A549 (cell line): ENCODE results near the gene PAK1IP1. TPM values are rescaled to one million over a fixed set of nuclear protein-coding genes. Genes with fewer than 3 reads are reported as not detected.

Source experiments
- ATAC-seq, 2 experiments: fragments of 200-7000 bp in 1 of 2; fragments of >200 bp in 1 of 2; cut with Nextera tagmentation in 1 of 2; cut with Tn5 transposase in 1 of 2; 3 replicates each; pipeline versions ENCODE4 v1.8.0 to v1.9.1; 2018 to 2020; ENCODE audit warnings: mild to moderate bottlenecking in 1 of 2, moderate library complexity in 1 of 2
- CTCF ChIA-PET: fragments of 300-600 bp; sonication (Branson Sonifier 250); formaldehyde crosslinking; extraction: SDS; loops from one replicate; lab custom pipeline; 2021; ENCODE audit warnings: antibody characterized with exemption, inconsistent platforms; lab: Yijun Ruan, JAX
- POLR2A ChIA-PET: fragments of 350-600 bp; formaldehyde crosslinking; extraction: SDS; loops from one replicate; lab custom pipeline; 2021; ENCODE audit warnings: antibody characterized with exemption, inconsistent platforms; lab: Yijun Ruan, JAX
- DNase-seq, 2 experiments: peaks; one replicate each; pipeline versions ENCODE4 v3.0.0 to v3.0.0-alpha.2; 2011 to 2016; ENCODE audit warnings: low read depth in 1 of 2, low spot score in 1 of 2
- FAIRE-seq: peaks from 2 replicates; lab custom pipeline; 2011; peaks lifted over from hg19 to GRCh38; lab: Jason Lieb, UNC
- H3K27ac ChIP-seq, 2 experiments: fragments of >200 bp; sonication (Bioruptor Twin); formaldehyde crosslinking; 3 replicates each; pipeline ENCODE4 v1.5.1; 2016 to 2017
- H3K4me1 ChIP-seq: fragments of >200 bp; sonication (Bioruptor Twin); formaldehyde crosslinking; 3 replicates; pipeline ENCODE4 v1.6.1; 2016
- H3K4me2 ChIP-seq: fragments of >200 bp; sonication (Bioruptor Twin); formaldehyde crosslinking; 3 replicates; pipeline ENCODE4 v1.6.1; 2016
- H3K4me3 ChIP-seq: fragments of >200 bp; sonication (Bioruptor Twin); formaldehyde crosslinking; 3 replicates; pipeline ENCODE4 v1.5.1; 2016
- H3K9me3 ChIP-seq: fragments of >200 bp; sonication (Bioruptor Twin); formaldehyde crosslinking; 3 replicates; pipeline ENCODE4 v1.6.1; 2016
- BHLHE40 ChIP-seq: IDR thresholded peaks from 2 replicates; pipeline ENCODE4 v1.6.1; 2012; ENCODE audit warnings: low read depth, low read length, inconsistent platforms
- CBX2 ChIP-seq: fragments of 200-600 bp; sonication (generic); IDR thresholded peaks from 2 replicates; pipeline ENCODE4 v1.6.1; 2016; ENCODE audit warnings: low read depth, mild to moderate bottlenecking, borderline replicate concordance
- CHD2 ChIP-seq: fragments of 150-350 bp; IDR thresholded peaks from 2 replicates; pipeline ENCODE4 v1.6.1; 2014; ENCODE audit warnings: low read length; ENCODE audit not compliant: partially characterized antibody
- EHF ChIP-seq: fragments of 250-450 bp; sonication (Bioruptor Pico); IDR thresholded peaks from 2 replicates; pipeline ENCODE4 v1.5.0; 2020; ENCODE audit warnings: mild to moderate bottlenecking
- EP300 ChIP-seq, 2 experiments: fragments of >200 bp; sonication (Bioruptor Twin); formaldehyde crosslinking; IDR thresholded peaks; 2 replicates in 1 of 2; 3 replicates in 1 of 2; pipeline ENCODE4 v1.6.1; 2016 to 2017
- ESRRA ChIP-seq: fragments of 150-350 bp; IDR thresholded peaks from 2 replicates; pipeline ENCODE4 v1.6.1; 2014; ENCODE audit warnings: mild to moderate bottlenecking, low read length, borderline replicate concordance
- FOXS1 ChIP-seq: fragments of 250-450 bp; sonication (Bioruptor Pico); IDR thresholded peaks from 2 replicates; pipeline ENCODE4 v1.5.0; 2020; ENCODE audit warnings: mild to moderate bottlenecking, moderate library complexity
- GATA3 ChIP-seq: IDR thresholded peaks from 2 replicates; pipeline ENCODE4 v1.6.1; 2012; ENCODE audit warnings: borderline replicate concordance
- HMGXB4 ChIP-seq: fragments of 250-450 bp; sonication (Bioruptor Pico); IDR thresholded peaks from 2 replicates; pipeline ENCODE4 v1.5.0; 2021; ENCODE audit warnings: mild to moderate bottlenecking, moderate library complexity, borderline replicate concordance
- HOXB13 ChIP-seq: fragments of 250-450 bp; sonication (Bioruptor Pico); IDR thresholded peaks from 2 replicates; pipeline ENCODE4 v1.5.0; 2020; ENCODE audit warnings: low read depth, mild to moderate bottlenecking, moderate library complexity
- JUN ChIP-seq, 2 experiments: fragments of >200 bp; sonication (Bioruptor Twin); formaldehyde crosslinking; IDR thresholded peaks; 2 replicates in 1 of 2; 3 replicates in 1 of 2; pipeline ENCODE4 v1.6.1; 2016 to 2017
- JUNB ChIP-seq: fragments of >200 bp; sonication (Bioruptor Twin); formaldehyde crosslinking; IDR thresholded peaks from 2 replicates; pipeline ENCODE4 v1.6.1; 2016
- KDM1A ChIP-seq: fragments of 200-600 bp; sonication (generic); IDR thresholded peaks from 2 replicates; pipeline ENCODE4 v1.6.1; 2016; ENCODE audit warnings: low read depth, mild to moderate bottlenecking
- MAZ ChIP-seq: fragments of 150-350 bp; IDR thresholded peaks from 2 replicates; pipeline ENCODE4 v1.6.1; 2014; ENCODE audit warnings: antibody characterized with exemption, low read depth, low read length, borderline replicate concordance
- MYC ChIP-seq: IDR thresholded peaks from 2 replicates; pipeline ENCODE4 v1.6.1; 2012; ENCODE audit warnings: mild to moderate bottlenecking, inconsistent platforms, low read length, improper control_type of control experiment, borderline replicate concordance
- NFE2L2 ChIP-seq: fragments of 150-350 bp; conservative IDR thresholded peaks from 2 replicates; pipeline ENCODE4 v1.6.1; 2014; ENCODE audit warnings: low read length
- NPAS2 ChIP-seq: fragments of 250-450 bp; sonication (Bioruptor Pico); IDR thresholded peaks from 2 replicates; pipeline ENCODE4 v1.8.0; 2022; ENCODE audit warnings: mild to moderate bottlenecking, moderate library complexity, borderline replicate concordance
- PHF8 ChIP-seq: fragments of 200-600 bp; sonication (generic); IDR thresholded peaks from 2 replicates; pipeline ENCODE4 v1.6.1; 2016; ENCODE audit warnings: low read depth, mild to moderate bottlenecking, antibody characterized with exemption, moderate library complexity, borderline replicate concordance
- RARB ChIP-seq: fragments of 250-450 bp; sonication (Bioruptor Pico); IDR thresholded peaks from 2 replicates; pipeline ENCODE4 v1.8.0; 2021; ENCODE audit warnings: mild to moderate bottlenecking, moderate library complexity
- RCOR1 ChIP-seq: fragments of 150-350 bp; IDR thresholded peaks from 2 replicates; pipeline ENCODE4 v1.6.1; 2014; ENCODE audit warnings: antibody characterized with exemption, low read length, low read depth
- ZC3H11A ChIP-seq: fragments of 450-650 bp; IDR thresholded peaks from 2 replicates; pipeline ENCODE4 v1.6.1; 2014; ENCODE audit warnings: antibody characterized with exemption, mild to moderate bottlenecking
- ZFP36 ChIP-seq: fragments of 450-650 bp; IDR thresholded peaks from 2 replicates; pipeline ENCODE4 v1.6.1; 2014; ENCODE audit warnings: borderline replicate concordance; ENCODE audit not compliant: partially characterized antibody
- WGBS: methylation state at CpG from one replicate; pipeline ENCODE4 v1.1.6; 2017; ENCODE audit errors: missing lambda C conversion rate; 5-methylcytosine and 5-hydroxymethylcytosine counted together
- polyA plus RNA-seq, 4 experiments: library from polyadenylated mRNA; depleted of rRNA in 3 of 4; stranded (reverse); fragments of >200 nt; fragmentation: RNase III in 1 of 4; extraction: RNeasy Plus Mini Kit Qiagen cat#74134 plus additional on column Dnase treatment in 1 of 4; gene quantifications; 2 replicates in 3 of 4; 3 replicates in 1 of 4; pipeline ENCODE4 v1.2.3, GENCODE V29; 2011 to 2017
- TF ChIP-seq, protein P1 (sequence below): IDR thresholded peaks from 2 replicates; pipeline ENCODE4 v1.6.1; 2012
- TF ChIP-seq, protein P2 (sequence below): fragments of 150-350 bp; IDR thresholded peaks from 2 replicates; pipeline ENCODE4 v1.6.1; 2014; ENCODE audit warnings: low read depth, mild to moderate bottlenecking, low read length

Gene PAK1IP1
- polyA plus RNA-seq, 2 of the 4 experiments (the other 2 are of a cell fraction), result 23.5 to 33.4 TPM

- TF ChIP-seq ZFP36 (no peak), EHF (CRISPR knock-in tag) (no peak), ESRRA (no peak), EP300 (IDR thresholded peaks at IDR 0.05) (no peak), ZC3H11A (no peak), GATA3 (no peak), HMGXB4 (CRISPR knock-in tag) (no peak), RCOR1 (no peak)
- TF ChIP-seq, protein P1, sequence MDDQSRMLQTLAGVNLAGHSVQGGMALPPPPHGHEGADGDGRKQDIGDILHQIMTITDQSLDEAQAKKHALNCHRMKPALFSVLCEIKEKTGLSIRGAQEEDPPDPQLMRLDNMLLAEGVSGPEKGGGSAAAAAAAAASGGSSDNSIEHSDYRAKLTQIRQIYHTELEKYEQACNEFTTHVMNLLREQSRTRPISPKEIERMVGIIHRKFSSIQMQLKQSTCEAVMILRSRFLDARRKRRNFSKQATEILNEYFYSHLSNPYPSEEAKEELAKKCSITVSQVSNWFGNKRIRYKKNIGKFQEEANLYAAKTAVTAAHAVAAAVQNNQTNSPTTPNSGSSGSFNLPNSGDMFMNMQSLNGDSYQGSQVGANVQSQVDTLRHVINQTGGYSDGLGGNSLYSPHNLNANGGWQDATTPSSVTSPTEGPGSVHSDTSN, result no peak
- DNase-seq (no peak), ATAC-seq (no peak), FAIRE-seq (no peak)
- no peaks in the 10 kb centered on the region for H3K4me1 ChIP-seq
- 68% methylated on average over 3 of the region's 3 CpGs for WGBS
- no peak overlapping the region for H3K4me2 ChIP-seq
- no peak overlapping the region for H3K27ac ChIP-seq
- H3K4me3 ChIP-seq, result no peak overlapping the region
- POLR2A ChIA-PET, result no interaction called here
- CTCF ChIA-PET, result interaction anchor here (1.5 kb wide), 1 partner anchor 117 kb away, joined by 4 read pairs; no protein-coding TSS in a partner anchor
- H3K9me3 ChIP-seq, result no peaks in the 10 kb centered on the region
These were observed 9.5 kb upstream of the PAK1IP1 start for GRCh38 chr6:10685092-10685915.

GRCh38 chr6:10686901-10687300 is 7.9 kb upstream of the PAK1IP1 start:
- no peak for ATAC-seq
- Histone ChIP-seq H3K9me3 (no peaks in the 10 kb centered on the region), H3K4me3 (no peak overlapping the region), H3K4me2 (no peak overlapping the region), H3K4me1 (no peaks in the 10 kb centered on the region), H3K27ac (no peak overlapping the region)
- FAIRE-seq, result no peak
- no peak for DNase-seq
- TF ChIP-seq EP300 (IDR thresholded peaks at IDR 0.05) (no peak), MYC (no peak), HOXB13 (no peak), FOXS1 (CRISPR knock-in tag) (no peak), RARB (CRISPR knock-in tag) (no peak), MAZ (no peak), PHF8 (no peak), JUN (IDR thresholded peaks at IDR 0.05) (no peak), ZFP36 (no peak), HMGXB4 (CRISPR knock-in tag) (no peak), BHLHE40 (no peak), CBX2 (no peak), KDM1A (no peak), JUNB (no peak), NFE2L2 (no peak), CHD2 (no peak), NPAS2 (CRISPR knock-in tag) (no peak)
- TF ChIP-seq, protein P2, sequence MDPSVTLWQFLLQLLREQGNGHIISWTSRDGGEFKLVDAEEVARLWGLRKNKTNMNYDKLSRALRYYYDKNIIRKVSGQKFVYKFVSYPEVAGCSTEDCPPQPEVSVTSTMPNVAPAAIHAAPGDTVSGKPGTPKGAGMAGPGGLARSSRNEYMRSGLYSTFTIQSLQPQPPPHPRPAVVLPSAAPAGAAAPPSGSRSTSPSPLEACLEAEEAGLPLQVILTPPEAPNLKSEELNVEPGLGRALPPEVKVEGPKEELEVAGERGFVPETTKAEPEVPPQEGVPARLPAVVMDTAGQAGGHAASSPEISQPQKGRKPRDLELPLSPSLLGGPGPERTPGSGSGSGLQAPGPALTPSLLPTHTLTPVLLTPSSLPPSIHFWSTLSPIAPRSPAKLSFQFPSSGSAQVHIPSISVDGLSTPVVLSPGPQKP, result no peak
- 79% methylated on average over 8 of the region's 8 CpGs for whole genome bisulfite sequencing
- CTCF ChIA-PET, result interaction anchor here (0.7 to 1.5 kb wide), 2 partner anchors 10 to 115 kb away, joined by 3 to 4 read pairs; no protein-coding TSS in a partner anchor
- POLR2A ChIA-PET, result no interaction called here
